Right renal cortex interstitium (tissue), 3 donors: Measurements from ENCODE around the gene SLC12A8. TPM values are rescaled to one million over a fixed set of nuclear protein-coding genes. Genes with fewer than 3 reads are reported as not detected.

Experiments used
- DNase-seq, 3 donors: peaks; one replicate each; pipeline ENCODE4 v3.0.0-alpha.2; 2013; ENCODE audit warnings: low read depth in 3 of 3, low spot score in 2 of 3
- polyA plus RNA-seq, 3 donors: library from polyadenylated mRNA; unstranded; fragments of 120-200 nt; gene quantifications; one replicate each; pipeline ENCODE4 v1.2.1, GENCODE V29; 2013; ENCODE audit not compliant: insufficient read length in 3 of 3

The SLC12A8 gene
- polyA plus RNA-seq, 3 donors = 4.8 to 6.2 (median 5.6) TPM

DNA sequence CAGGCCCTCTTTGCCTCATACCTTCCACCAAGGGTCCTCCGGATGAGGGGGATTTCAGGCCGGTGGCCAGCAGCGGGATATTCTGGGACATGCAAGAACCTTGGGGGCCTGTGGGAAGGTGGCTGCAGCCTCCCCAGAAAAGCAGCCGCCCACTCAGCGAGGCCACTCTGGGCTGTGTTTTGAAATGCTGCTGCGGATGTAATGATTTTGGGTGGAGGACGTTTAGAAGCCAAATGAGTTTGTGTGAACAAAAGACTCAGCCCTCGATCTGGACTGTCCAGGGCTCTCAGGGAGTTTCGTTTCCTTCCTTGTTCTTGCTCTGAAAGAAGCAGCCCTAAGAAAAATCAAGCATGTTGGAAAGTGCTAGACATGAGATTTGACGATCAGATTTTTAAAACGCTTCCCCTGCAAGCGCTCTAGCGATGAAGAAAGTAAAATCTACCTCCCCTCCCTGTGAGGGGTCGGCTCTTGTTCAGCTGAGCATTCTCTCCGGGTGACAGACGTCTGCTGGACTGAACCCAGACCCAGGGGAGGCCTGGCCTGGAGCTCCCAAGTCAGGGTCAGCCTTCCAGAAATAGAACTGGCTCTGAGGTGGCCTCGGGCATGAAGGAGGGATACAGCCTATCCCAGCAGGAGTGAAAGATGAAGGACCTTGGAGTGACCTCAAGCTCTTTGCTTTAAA, 169.7 kb downstream of the SLC12A8 start:
- no peak for DNase-seq

- DNase-seq = no peak
Measured at GRCh38 chr3:125039131-125040100, 173.1 kb downstream of the SLC12A8 start.

DNA sequence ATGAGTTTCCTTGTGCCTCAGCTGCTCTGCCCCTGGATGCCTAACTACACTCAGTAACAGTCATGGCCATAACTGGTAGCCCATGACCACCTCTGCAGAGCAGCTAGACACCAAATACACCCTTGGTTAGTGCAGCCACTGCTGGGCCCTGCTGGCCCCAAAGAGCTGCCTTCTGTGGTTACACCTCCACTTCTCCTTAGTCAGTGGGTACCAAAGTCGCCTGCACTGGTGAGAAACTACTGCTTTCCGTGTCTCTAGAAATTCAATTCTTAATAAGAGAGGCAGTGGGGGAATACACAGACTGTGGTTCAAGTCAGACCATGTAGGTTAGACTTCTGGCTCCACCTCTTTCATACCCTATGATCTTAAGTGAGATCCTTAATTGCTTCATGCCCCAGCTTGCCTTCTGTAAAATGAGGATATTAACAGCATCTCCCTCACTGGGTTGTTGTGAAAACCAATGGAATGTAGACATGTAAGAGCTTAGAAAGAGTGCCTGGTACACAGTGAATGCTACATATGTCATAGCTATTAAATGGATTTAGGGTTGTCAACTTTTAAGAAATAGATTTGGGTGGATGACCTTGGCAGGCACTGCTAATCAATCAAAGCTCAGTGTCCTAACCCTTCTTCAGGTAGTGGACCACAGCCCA, 174.9 kb downstream of the SLC12A8 start:
- DNase-seq = no peak

DNA sequence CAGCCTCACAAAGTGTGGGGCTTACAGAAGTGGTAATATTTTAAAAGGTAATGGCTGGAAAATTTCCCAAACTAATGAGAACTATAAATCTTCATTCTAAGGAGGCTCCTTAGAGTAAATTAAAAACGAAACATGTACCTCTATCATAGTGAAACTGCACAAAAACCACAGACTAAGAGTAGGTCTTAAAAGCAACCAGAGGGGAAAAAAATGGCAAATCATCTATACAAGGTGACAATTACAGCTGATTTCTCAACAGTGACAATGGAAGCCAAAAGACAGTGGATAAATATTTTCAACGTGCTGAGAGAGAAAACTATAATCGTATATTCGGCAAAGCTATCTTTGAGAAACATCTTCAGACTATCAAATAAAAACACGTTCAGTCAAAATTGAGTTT, 177.3 kb downstream of the SLC12A8 start:
- no peak for DNase-seq

DNA sequence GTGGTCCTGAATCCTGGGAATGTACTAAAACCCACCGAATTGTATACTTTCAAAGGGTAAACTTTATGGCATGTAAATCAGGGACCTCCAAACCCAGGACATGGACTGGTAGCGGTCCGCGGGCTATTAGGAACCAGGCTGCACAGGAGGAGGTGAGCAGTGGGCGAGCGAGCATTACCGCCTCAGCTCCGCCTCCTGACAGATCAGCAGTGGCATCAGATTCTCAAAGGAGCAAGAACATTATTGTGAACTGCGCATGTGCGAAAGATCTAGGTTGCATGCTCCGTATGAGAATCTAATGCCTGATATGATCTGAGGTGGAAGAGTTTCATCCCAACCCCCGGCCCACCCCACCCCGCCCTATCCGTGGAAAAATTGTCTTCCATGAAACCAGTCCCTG, 178.9 kb downstream of the SLC12A8 start:
- no peak for DNase-seq

GRCh38 chr3:125033135-125033534, 179.4 kb downstream of the SLC12A8 start:
- no peak for DNase-seq

GRCh38 chr3:125032683-125033082, 179.9 kb downstream of the SLC12A8 start:
- no peak for DNase-seq

Other genes starting within 250 kb of the SLC12A8 start
- gene HEG1, start 156.8 kb downstream of the SLC12A8 start, polyA plus RNA-seq = 10 to 100 TPM; 28.0 to 31.0 (median 29.3) TPM
- 10 to 100 TPM; 48.4 to 56.4 (median 51.9) TPM for gene ZNF148, start 162.6 kb upstream of the SLC12A8 start, polyA plus RNA-seq